Measurements from ENCODE around the gene SH3RF3.

The SH3RF3 gene

GRCh38 chr2:109486711-109487535 is 357.9 kb downstream of the SH3RF3 start:
- H2AFZ ChIP-seq: no peak overlapping the region
- H3K4me3 ChIP-seq (ENCODE audit: low read depth, low read length): no peak overlapping the region
- no peak overlapping the region for H3K27ac ChIP-seq
- no peak overlapping the region for H3K9ac ChIP-seq
- no peaks in the 10 kb centered on the region for H3K36me3 ChIP-seq (ENCODE audit: control insufficient read depth, insufficient read depth, low read length)
- no peaks in the 10 kb centered on the region for H3K9me3 ChIP-seq (ENCODE audit: control insufficient read depth, low read length)
- no peak for TF ChIP-seq CTCF (IDR thresholded peaks at IDR 0.05)
- H3K27me3 ChIP-seq (ENCODE audit: control insufficient read depth, insufficient read depth, low read length): no peaks in the 10 kb centered on the region
- peaks cover 4% of the 10 kb centered on the region for H3K4me1 ChIP-seq
- H3K4me2 ChIP-seq (ENCODE audit: low read length): no peak overlapping the region
- H3K79me2 ChIP-seq: no peaks in the 10 kb centered on the region

DNA sequence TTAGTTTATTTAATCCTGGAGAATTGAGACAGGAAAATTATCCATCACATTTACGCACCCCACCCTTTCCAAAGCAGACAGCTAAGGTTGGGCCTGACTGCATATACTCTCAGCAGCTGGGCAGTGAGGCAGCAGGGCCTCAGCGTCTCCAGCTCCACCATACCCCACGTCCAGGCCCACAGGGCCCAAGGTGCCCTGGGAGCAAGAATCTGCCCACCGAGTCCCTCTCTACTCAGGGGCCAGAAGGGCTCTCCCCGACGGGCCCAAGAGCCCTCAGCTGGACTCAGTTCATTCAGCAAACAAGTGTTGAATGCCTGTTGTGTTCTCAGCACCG is 358.5 kb downstream of the SH3RF3 start:
- H3K9ac ChIP-seq: no peak overlapping the region
- H3K9me3 ChIP-seq (ENCODE audit: control insufficient read depth, low read length): no peaks in the 10 kb centered on the region
- no peaks in the 10 kb centered on the region for H3K27me3 ChIP-seq (ENCODE audit: control insufficient read depth, insufficient read depth, low read length)
- H3K27ac ChIP-seq: no peak overlapping the region
- H3K4me3 ChIP-seq (ENCODE audit: low read depth, low read length): no peak overlapping the region
- H2AFZ ChIP-seq: no peak overlapping the region
- no peak for TF ChIP-seq CTCF (IDR thresholded peaks at IDR 0.05)
- no peak overlapping the region for H3K4me2 ChIP-seq (ENCODE audit: low read length)
- no peaks in the 10 kb centered on the region for H3K36me3 ChIP-seq (ENCODE audit: control insufficient read depth, insufficient read depth, low read length)
- peaks cover 4% of the 10 kb centered on the region for H3K4me1 ChIP-seq
- no peaks in the 10 kb centered on the region for H3K79me2 ChIP-seq

DNA sequence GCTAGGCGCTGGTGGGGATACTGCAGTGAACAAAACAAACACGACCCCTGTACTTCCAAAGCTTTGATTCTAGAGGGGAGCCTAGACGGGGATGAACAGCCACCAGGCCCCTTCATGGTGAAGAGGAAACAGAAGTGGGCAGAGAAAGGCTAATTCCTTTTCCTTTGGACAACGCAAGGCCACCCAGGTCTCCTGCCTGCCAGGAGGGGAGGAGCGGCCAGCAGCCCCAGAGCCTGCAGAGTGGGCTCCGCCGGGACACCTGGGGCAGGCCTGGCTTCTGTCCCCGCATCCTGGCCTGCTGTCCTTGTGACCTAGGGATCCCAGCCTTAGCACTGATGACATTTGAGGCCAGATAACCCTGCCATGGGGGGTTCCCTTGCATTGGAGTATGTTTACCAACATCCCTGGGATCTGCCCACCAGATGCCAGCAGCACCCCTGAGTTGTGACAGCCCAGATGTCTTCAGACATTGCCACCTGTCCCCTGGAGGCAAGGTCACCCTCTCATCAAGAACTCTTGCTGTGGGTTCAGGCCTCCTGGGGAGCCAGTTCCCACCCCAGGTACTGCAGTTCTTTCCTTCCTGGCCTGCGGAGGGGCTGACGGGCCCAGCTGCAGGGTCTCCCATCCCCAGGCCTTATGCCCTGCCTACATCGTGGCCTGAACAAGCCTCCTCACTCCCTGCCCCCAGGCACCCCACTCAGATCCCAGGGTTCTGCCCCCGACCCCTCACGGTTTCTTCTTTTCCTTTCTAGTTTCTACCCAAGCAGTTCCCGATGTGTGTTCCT is 359.1 kb downstream of the SH3RF3 start:
- Histone ChIP-seq H3K4me3 (ENCODE audit: low read depth, low read length) (no peak overlapping the region), H3K9ac (no peak overlapping the region), H3K27me3 (ENCODE audit: control insufficient read depth, insufficient read depth, low read length) (no peaks in the 10 kb centered on the region), H3K4me2 (ENCODE audit: low read length) (no peak overlapping the region), H2AFZ (no peak overlapping the region), H3K4me1 (peaks cover 4% of the 10 kb centered on the region), H3K79me2 (no peaks in the 10 kb centered on the region), H3K27ac (no peak overlapping the region), H3K36me3 (ENCODE audit: control insufficient read depth, insufficient read depth, low read length) (no peaks in the 10 kb centered on the region), H3K9me3 (ENCODE audit: control insufficient read depth, low read length) (no peaks in the 10 kb centered on the region)
- no peak for TF ChIP-seq CTCF (IDR thresholded peaks at IDR 0.05)

GRCh38 chr2:109489296-109489695 is 360.3 kb downstream of the SH3RF3 start:
- Histone ChIP-seq H3K27ac (no peak overlapping the region), H3K27me3 (ENCODE audit: control insufficient read depth, insufficient read depth, low read length) (no peaks in the 10 kb centered on the region), H3K4me2 (ENCODE audit: low read length) (no peak overlapping the region), H3K9ac (no peak overlapping the region), H3K79me2 (no peaks in the 10 kb centered on the region), H3K4me3 (ENCODE audit: low read depth, low read length) (no peak overlapping the region), H3K36me3 (ENCODE audit: control insufficient read depth, insufficient read depth, low read length) (no peaks in the 10 kb centered on the region), H2AFZ (no peak overlapping the region), H3K9me3 (ENCODE audit: control insufficient read depth, low read length) (no peaks in the 10 kb centered on the region), H3K4me1 (no peaks in the 10 kb centered on the region)
- no peak for TF ChIP-seq CTCF (IDR thresholded peaks at IDR 0.05)
